ENCODE data around the gene CDH4. TPM values are rescaled to one million over a fixed set of nuclear protein-coding genes. Genes with fewer than 3 reads are reported as not detected.

CDH4 gene
- total RNA-seq, 1 donor from 2014 or later: not detected

DNA sequence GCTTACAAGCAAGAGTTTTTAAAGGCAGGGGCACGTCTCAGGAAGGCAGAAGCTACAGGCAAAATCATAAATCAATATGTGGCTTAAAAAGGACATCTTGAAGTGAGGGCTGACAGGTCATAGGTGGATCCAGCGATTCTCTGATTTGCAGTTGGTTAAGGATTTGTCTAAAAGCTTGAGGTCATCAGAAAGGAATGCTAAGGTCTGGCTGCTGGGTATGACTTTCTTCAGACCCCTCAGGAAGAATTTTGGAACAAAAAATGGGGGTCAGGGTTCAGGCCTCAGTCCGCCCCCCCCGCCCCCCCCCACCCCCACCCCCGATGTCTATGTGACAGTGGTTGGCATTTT is 261.9 kb downstream of the CDH4 start:
- DNase-seq (ENCODE audit: low spot score): no peak

DNA sequence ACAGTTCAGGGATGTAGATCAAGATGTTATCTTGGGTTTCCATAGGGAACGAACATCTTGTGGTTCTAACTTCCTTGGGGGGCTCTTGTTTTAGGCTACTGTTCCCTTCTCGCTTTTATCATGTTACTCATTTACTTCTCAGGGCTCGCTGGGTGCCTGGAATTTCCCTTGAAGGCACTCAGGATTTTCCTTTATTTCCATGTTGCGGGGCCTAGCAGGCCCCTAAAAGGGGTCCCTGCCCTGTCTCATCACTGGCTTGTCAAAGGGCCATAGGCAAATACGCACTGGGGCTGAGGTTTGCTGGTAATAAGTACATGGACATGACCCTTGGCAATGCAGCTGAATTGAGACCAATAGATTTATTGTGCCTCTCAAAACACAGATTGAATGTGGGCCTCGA is 262.3 kb downstream of the CDH4 start:
- DNase-seq (ENCODE audit: low spot score): no peak

DNA sequence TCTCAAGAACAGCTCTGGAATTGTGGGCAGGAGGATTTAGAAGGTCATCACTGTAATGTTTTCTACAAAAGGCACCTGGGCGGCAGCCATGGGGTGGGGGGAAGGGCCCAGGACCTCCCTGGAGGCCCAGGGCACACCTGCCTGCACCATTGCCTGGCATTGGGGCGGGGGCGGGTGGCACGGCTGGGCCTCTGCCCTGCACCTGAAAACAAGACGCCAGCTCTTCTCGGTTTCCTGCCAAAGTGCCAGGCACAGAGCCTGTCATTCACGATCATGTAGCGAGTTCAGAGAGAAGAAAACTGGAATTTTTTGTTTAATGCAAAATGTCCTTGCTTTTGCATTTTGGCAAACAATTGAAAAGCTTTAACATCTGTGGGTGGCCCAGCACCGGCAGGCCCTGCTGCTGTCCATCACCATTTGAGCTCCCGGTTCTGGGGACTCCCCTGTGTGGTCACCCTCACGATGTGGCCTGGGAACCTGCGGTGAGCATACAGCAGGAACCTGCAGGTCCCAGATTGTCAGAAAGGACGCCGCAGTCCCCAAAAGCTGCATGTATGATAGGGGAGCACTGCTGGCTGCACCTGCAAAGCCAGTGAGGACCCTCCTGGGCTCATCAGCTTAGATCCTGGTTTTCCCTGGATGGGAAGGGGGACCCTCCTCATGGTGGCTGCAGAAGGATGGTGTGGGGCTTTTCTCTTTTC is 262.9 kb downstream of the CDH4 start:
- no peak for DNase-seq (ENCODE audit: low spot score)

DNA sequence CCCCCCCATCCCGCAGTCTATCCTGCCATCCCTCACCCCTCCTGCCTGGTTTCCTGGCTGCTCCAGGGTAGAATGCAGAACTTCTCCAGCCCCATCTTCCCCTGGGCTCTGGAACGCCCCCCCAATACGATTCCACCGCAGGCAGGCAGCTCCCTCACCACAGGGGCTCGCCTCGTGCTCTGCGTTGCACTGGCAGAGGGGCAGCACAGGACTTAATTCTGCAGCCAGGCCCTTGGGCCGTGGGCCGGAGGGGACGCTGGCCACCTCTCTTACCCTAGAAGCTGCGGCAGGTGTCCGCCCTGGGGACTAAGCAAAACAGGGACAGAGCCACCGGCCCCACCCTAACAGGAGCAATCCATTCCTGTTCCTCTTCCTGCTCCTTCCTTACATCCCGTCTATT is 263.9 kb downstream of the CDH4 start:
- DNase-seq (ENCODE audit: low spot score): no peak

DNA sequence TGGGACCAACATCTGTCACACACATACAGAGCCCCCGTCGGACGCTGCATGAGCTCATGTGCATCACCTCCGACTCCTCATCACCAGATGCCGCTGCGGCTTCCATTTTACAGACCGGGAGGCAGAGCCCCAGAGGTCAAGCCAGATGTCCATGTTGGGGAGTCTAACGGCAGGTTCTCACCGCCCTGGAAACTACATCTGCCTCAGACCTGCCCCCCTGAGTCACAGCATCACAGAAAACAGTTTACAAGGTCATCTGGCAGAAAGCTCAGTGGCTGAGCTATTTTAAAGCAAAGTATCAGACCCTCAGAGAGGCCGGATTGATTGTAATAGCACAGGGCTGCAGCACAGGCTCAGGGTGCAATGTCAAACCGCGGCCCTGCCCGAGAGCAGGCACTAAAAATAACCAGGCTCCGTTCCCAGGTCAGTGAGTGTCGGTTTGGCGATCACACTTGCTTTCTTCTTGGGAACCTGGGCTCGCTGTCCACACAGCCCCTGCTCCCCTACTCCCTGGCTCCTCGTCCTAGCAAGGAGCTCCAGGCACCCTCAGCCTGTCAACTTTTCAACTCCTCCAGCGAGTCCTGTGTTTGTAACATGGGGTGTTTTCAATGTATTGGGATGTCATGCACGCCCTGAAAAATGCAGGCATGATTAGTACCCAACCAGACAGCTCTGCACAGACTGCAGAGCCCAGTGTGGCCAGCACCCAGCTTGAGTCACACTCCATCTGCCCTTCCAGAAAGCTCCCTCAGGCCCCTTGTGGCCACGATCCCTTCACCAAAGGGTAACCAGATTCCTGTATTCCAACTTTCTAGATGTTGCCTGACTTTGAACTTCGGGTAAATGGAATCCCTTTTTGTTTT is 264.5 kb downstream of the CDH4 start:
- DNase-seq (ENCODE audit: low spot score): no peak

DNA sequence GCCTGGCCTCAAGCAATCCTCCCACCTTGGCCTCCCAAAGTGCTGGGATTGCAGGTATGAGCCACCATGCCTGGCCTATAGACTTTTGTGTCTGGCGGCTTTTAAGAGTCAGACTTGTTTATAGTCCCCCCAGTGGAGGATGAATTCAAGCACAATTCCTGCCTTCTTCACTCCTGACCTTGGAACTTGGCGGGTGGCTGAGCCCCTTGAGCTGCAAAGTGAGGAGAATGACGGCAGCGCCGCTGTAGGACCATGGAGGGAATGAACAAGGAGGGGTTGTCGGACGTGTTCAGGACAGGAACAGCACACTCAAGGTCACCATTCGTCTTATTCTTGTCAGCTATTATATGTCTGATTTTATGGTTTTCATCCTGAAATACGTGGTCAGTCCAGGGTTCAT is 265.4 kb downstream of the CDH4 start:
- DNase-seq (ENCODE audit: low spot score): no peak

DNA sequence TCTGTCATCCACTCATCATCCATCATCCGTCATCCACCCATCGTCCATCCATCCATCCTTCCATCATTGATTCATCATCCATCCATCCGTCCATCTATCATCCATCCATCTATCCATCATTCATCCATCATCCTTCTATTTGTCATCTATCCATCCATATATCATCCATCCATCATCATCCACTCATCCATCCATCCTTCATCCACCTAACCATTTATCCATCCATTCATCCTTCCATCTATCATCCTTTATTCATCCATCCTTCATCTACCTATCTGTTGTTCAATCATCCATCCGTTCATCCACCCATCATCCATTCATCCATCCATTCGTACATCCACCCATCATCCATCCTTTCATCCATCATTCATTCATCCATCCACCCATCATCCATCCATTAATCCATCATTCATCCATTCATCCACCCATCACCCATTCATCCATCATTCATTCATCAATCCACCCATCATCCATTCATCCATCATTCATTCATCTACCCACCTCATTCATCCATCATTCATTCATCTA is 266.4 kb downstream of the CDH4 start:
- no peak for DNase-seq (ENCODE audit: low spot score)

DNA sequence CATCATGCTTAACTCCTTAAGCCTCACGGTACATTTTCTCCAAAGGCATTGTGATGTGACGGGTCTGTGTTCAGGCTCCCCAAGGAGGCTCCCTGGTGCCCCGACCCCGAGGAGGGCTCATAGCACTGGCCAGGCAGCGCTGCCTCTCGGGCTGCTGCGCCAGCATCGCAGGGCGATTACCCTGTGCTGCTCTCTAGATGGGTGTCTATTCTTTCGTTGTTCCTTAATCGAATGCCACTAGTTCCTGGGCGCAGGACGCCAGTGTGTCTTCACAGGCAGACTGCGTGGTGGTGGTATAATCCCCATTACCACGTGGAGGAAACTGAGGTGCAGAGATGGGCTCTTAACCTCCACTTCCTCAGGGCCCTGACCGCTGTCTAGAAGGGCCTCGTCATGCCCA is 267.4 kb downstream of the CDH4 start:
- DNase-seq (ENCODE audit: low spot score): no peak

DNA sequence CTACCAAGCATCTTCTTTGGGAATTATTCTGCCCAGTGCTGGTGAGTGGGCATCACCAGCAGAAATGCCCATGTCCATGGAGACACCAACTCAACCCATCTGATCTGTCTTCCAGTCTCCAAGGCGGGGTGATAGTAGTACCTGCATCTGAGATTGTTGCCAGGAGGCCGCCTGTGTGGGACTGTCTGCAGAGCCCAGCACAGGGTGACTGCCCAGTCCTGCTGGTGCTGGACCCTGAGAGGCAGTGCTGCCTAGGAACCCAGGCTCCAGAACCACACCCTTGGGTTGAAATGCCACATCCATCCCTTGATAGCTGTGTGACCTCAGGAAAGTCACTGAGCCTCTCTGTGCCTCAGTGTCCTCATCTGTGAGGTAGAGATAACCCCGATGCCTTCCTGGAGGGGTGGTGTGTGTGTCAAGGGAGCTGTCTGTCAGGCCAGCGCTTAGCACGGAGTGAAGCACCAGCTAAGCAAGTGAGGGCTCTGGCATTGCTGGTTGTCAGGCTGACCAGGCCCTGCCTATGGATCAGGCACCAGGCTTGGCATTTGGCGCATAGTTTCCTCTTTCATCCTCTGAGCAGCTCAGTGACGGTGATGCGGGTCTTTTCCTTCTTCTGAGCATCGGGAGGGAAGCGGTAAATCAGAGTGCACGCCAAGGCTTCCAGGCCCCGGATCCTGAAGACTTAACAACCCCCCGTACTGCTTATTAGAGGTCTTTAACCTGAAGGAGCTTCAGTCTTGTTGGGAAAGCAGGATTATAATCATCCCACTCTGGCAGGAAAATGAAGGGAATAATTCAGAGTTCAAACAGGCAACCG is 268.2 kb downstream of the CDH4 start:
- DNase-seq (ENCODE audit: low spot score): no peak

DNA sequence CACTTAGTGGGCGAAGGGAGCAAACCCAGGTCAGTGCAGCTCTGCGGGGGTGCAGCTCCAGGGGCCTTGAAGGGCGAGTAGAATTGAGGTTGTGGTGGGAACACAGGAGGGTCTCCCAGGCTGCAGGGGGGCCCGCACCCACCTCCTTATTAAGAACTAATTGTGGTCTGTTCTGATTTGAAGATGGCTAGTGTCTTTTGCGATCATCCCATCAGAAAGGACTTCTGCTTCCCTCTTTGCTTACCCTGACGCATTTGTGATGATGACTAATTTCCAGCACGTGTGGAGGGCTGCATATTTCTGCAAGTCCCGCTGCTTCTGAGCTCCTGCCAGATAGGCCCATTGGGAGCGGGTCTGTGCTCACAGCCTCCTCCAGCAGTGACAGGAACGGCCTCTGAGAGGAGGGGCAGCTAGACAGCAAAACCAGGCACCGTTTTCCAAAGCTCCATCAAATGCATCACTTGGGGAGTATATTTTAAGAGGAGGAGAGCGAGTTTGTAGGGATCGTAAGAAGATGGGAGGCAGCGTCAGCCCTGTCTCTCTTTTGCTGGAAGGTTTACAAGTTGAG is 268.9 kb downstream of the CDH4 start:
- no peak for DNase-seq (ENCODE audit: low spot score)

DNA sequence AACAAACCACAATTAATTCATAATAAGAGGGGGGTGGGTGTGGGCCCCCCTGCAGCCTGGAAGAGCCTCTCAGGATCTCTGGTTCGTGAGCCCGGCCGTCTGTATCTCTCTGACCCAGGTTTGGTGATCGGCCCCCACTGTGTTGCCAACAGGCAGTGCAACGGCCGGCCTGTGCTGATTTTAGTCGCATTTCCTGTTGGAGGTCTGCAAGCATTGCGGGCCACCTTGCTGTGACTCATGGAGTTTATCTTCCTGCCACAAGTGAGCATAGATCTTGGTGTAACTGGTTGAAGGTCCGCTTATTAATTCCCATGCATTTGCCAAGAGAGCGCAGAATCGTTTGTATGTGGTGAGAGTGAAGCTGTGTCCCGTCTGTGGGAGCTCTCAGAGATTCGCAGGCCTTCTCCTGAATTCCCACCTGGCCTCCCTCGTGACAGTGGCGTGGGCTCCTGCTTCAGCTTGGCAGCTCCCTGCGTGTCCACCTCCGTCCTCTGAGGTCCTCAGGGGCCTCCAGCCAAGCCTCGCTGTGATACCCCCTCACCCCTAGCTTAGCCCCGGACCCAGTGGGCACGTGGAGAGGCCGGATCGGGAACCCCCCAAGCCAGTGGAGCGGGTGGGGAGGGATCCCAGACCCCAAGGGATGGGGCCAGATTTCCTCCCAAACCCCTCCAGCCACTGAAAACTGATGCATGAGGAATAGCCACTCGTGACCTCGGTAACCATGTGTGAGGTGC is 269.8 kb downstream of the CDH4 start:
- no peak for DNase-seq (ENCODE audit: low spot score)

DNA sequence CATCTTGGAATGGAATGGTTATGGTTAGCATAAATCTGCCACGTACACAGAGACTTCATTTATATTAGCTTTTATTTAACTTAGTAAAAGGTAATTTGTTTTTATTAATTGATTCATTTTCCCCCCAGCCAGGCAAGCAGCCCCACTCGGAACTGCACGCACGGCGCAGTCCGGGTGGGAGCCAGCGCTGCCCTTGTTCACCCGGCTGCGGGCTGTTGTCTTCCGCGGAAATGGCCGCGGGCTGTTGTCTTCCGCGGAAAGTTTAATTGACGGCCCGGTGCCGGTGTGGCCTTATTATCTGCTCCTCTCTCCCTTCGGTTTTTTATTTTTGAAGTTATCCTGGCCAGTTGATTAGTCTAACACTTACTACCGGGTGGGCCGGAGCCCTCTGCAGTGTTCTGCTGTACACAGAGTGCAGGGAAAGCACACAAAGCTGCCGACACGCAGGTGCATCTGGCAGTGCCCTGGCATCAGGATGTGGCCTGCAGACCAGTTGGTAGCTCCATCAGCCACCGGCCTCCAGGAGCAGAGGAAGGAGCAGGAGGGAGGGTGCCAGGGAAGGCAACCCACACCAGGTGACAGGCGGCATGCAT is 270.5 kb downstream of the CDH4 start:
- no peak for DNase-seq (ENCODE audit: low spot score)

DNA sequence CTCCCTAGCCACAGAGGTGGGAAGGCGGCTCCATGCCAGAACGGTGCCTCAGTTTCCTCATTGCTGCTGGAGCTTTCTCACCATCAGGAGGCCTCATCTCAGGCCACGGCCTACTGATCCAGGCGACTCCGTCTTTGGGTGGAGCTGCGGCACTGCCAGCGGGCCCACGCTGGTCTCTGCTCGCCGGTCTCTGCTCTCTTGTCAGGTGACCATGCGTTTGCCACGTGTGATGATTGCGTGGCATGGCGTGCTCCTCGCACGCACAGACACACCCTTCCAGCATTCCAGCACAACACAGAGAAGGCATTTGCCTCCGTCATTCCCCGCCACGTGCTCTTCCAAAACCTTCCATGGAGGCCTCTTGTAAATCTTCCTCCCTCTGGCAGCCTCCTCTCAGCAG is 271.1 kb downstream of the CDH4 start:
- DNase-seq (ENCODE audit: low spot score): no peak

DNA sequence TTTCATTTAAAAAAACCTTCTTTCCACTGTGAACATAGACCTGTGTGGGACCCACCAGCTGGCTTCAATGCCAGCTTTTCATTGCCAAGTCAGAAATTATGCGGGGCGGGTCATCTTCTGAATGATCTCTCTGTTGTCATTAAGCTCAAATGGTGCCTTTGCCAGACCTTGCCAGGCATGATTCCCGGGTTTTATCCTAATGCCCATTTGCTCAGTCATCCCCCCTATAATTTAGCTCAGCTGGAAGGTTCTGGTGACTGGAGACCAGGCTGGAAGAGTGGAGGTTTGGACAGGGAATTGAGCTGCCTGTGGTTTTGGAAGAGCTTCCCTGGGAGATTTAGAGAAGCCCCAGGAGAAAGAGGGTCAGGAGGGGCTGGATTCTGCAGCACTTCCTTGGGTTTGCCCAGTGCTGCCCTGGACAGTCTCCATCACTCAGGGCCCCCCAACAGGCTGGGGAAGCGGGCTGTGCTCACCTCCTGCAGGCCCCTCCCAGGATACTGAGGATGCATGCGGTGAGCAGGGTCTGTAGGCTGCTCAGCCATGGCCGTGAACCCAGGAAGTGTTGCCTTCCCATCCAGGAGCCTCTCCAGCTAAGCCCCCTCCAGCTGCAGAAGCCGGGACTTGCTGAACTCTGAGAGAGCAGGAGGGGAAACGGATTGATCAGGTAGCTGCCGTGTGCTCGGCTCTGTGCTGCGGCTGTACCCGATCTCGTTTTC is 273.0 kb downstream of the CDH4 start:
- DNase-seq (ENCODE audit: low spot score): no peak

DNA sequence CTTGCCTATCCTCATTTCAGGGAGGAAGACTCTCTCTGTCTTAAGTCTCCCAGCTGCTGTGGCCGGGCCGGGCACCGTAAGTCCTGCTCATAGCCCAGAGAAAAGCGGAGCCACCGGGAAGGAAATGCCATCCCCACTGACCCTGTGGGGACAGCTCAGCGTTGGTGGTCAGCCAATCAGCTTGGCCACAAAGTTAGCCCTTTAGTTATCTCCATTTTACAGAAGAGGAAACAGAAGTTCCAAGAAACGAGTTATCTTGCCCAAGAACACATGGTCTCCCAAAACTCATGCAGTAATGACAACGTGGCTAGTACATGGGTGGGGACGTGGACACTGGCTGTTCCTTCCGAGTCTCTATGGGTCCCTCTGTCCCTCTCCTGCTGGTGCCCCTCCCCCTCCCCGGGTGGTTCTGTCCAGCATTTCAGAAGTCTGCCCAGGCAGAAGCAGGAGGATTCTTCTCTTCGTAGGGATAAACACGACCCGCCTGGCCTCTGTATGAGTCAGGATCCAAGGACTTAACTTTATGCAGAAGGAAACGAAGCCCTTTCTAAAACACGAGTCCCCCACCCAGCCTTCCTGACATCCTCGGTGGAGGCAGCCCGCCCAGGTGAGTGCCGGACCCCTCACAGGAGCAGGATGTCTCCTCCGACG is 273.8 kb downstream of the CDH4 start:
- DNase-seq (ENCODE audit: low spot score): no peak

DNA sequence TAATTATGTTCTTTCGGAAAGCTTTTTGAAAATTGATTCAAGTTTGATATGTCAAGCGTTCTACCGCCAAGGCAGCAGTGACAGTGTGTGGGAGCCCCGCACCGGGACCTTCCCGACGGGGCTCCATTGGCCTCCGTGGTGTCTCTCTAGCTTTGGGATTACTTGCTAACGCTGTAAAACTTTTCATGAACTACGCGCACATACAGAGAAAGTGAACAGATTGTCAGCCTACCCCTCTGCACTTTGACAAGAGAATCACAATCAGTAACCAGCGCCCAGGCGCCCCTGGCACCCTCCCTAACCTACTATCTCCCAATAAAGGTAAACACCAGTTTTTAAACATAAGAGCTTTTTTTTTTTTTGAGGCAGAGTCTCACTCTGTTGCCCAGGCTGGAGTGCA is 274.8 kb downstream of the CDH4 start:
- no peak for DNase-seq (ENCODE audit: low spot score)

DNA sequence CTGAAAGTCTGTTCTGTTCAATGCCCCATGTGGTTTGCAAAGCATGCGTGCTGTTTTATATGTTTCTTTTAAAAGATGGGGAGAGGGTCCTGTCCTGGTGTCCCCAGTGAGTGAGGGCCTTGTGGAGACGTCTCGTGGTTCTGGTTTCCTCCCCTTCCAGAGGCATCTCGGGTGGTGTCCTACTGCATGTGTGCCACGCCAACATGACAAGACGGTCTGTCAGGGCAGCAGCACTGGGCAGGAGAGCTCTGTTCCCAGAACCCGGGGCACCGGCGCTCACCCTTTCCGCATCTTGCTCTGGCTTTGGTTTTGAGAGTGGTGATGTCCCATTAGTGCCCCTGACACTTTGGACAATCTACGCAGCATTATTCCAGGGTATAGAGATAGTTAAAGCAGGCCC is 275.6 kb downstream of the CDH4 start:
- no peak for DNase-seq (ENCODE audit: low spot score)

DNA sequence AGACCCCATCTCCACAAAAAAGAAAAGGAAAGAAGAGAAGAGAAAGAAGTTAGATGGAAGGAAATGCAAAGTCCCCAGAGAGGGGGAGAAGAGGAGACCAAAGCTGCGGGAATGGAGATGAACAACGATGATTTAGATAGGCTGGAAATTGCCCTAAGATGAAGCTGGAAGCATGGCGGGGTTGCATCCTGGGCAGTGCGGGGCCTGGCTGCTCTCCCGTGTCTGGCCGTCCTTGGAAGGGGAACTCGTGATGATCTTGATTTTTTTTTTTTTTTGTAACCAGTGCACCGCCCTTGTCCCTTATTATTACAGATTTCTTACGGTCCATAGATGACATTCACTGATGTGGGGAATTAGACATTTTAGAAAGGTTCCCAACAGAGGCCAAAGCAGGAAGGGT is 276.5 kb downstream of the CDH4 start:
- DNase-seq (ENCODE audit: low spot score): no peak

DNA sequence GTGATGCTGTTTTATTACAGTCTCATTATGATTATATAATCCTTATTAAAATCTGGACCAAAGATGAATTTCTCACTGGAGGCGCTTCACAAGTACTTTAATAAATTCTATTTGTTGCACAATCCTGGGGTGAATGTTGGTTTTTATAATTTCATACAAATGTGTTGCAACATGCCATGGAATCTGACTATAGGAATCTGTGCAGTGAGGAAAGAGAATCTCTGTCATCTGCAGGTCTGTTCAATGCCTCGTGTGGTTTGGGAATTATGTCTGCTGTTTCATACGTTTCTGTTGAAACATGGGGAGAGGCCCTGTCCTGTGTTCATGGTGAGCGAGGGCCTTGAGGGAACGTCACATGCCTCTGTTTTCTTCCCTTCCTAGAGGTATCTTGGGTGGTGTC is 277.3 kb downstream of the CDH4 start:
- no peak for DNase-seq (ENCODE audit: low spot score)

Data from mesenteric fat pad (tissue), 1 donor.